SIG-M5 (cell line): ENCODE measurements around the gene ATP10A.

ENCODE experiments used
- DNase-seq: peaks from one replicate; lab custom pipeline; 2025; lab: John Stamatoyannopoulos, UW

Gene ATP10A

GRCh38 chr15:25700916-25701315, 162.2 kb downstream of the ATP10A start:
- DNase-seq, result no peak

- no peak for DNase-seq
Observed at GRCh38 chr15:25697586-25697985, 165.5 kb downstream of the ATP10A start.

- DNase-seq, result no peak
Observed at GRCh38 chr15:25695875-25696760, 167.0 kb downstream of the ATP10A start.

- no peak for DNase-seq
Observed at GRCh38 chr15:25694823-25695312, 168.3 kb downstream of the ATP10A start.

- no peak for DNase-seq
Observed at GRCh38 chr15:25694239-25694584, 168.9 kb downstream of the ATP10A start.

- DNase-seq, result no peak
Observed at GRCh38 chr15:25693321-25694238, 169.5 kb downstream of the ATP10A start.

- no peak for DNase-seq
Observed at GRCh38 chr15:25691544-25692430, 171.3 kb downstream of the ATP10A start.

GRCh38 chr15:25690673-25691543, 172.2 kb downstream of the ATP10A start:
- DNase-seq, result no peak

GRCh38 chr15:25689592-25689991, 173.5 kb downstream of the ATP10A start:
- no peak for DNase-seq

- DNase-seq, result no peak
Observed at GRCh38 chr15:25688166-25688565, 175.0 kb downstream of the ATP10A start.

GRCh38 chr15:25687689-25688088, 175.4 kb downstream of the ATP10A start:
- no peak for DNase-seq

GRCh38 chr15:25687276-25687675, 175.9 kb downstream of the ATP10A start:
- DNase-seq, result no peak

- no peak for DNase-seq
Observed at GRCh38 chr15:25686780-25687179, 176.3 kb downstream of the ATP10A start.

- DNase-seq, result no peak
Observed at GRCh38 chr15:25684521-25685431, 178.4 kb downstream of the ATP10A start.

GRCh38 chr15:25683911-25684310, 179.2 kb downstream of the ATP10A start:
- DNase-seq, result no peak

- no peak for DNase-seq
Observed at GRCh38 chr15:25683415-25683814, 179.7 kb downstream of the ATP10A start.

GRCh38 chr15:25682340-25682739, 180.8 kb downstream of the ATP10A start:
- no peak for DNase-seq

GRCh38 chr15:25680686-25681025, 182.5 kb downstream of the ATP10A start:
- no peak for DNase-seq

- DNase-seq, result no peak
Observed at GRCh38 chr15:25679964-25680685, 183.0 kb downstream of the ATP10A start.
